HEK293 (cell line): ENCODE data around the gene PLCB3.

ENCODE experiments used
- CTCF ChIA-PET: fragments of 350-600 bp; formaldehyde crosslinking; extraction: SDS; loops from one replicate; lab custom pipeline; 2021; ENCODE audit warnings: antibody characterized with exemption; lab: Yijun Ruan, JAX
- POLR2A ChIA-PET: fragments of 300-600 bp; formaldehyde crosslinking; extraction: SDS; loops from one replicate; lab custom pipeline; 2020; ENCODE audit warnings: antibody characterized with exemption, inconsistent platforms; lab: Yijun Ruan, JAX
- H3K27ac ChIP-seq: fragments of 200-500 bp; sonication (Bioruptor generic); 2 replicates; pipeline ENCODE4 v1.5.1; 2014; ENCODE audit warnings: low read depth, low read length, control low read depth, inconsistent platforms; ENCODE audit errors: extremely low read depth
- H3K36me3 ChIP-seq, 2 experiments: fragments of 200-500 bp in 1 of 2; sonication (Bioruptor generic) in 1 of 2; 1 replicate in 1 of 2; 2 replicates in 1 of 2; pipeline ENCODE4 v1.5.1; 2014 to 2017; ENCODE audit warnings: inconsistent platforms in 2 of 2, low read length in 2 of 2; ENCODE audit not compliant: control insufficient read depth in 2 of 2, insufficient read depth in 1 of 2
- H3K4me1 ChIP-seq: fragments of 200-500 bp; sonication (Bioruptor generic); 2 replicates; pipeline ENCODE4 v1.5.1; 2014; ENCODE audit warnings: mild to moderate bottlenecking, low read length, inconsistent platforms; ENCODE audit not compliant: control insufficient read depth, insufficient read depth
- H3K4me3 ChIP-seq: 2 replicates; pipeline ENCODE4 v1.5.1; 2011; ENCODE audit warnings: low read depth, mild to moderate bottlenecking, control low read depth, low read length, moderate library complexity
- H3K9me3 ChIP-seq: fragments of 200-500 bp; sonication (Bioruptor generic); 2 replicates; pipeline ENCODE4 v1.5.1; 2014; ENCODE audit warnings: low read depth, low read length, inconsistent platforms; ENCODE audit not compliant: control insufficient read depth, insufficient read depth
- GLIS2 ChIP-seq: fragments of 450-650 bp; formaldehyde crosslinking; IDR thresholded peaks from 2 replicates; pipeline ENCODE4 v1.5.1; 2016; ENCODE audit warnings: missing biosample characterization, missing genetic modification characterization
- HIC1 ChIP-seq: fragments of 450-650 bp; formaldehyde crosslinking; IDR thresholded peaks from 2 replicates; pipeline ENCODE4 v1.5.1; 2016; ENCODE audit warnings: missing biosample characterization, missing genetic modification characterization
- IKZF3 ChIP-seq: fragments of 450-650 bp; IDR thresholded peaks from 2 replicates; pipeline ENCODE4 v1.5.0; 2018; ENCODE audit warnings: missing biosample characterization, mild to moderate bottlenecking, missing genetic modification characterization, moderate library complexity
- PRDM1 ChIP-seq: fragments of 450-650 bp; formaldehyde crosslinking; IDR thresholded peaks from 2 replicates; pipeline ENCODE4; 2016; ENCODE audit warnings: missing biosample characterization, missing genetic modification characterization
- SP2 ChIP-seq: fragments of 450-650 bp; formaldehyde crosslinking; IDR thresholded peaks from 2 replicates; pipeline ENCODE4 v1.5.1; 2016; ENCODE audit warnings: missing biosample characterization, missing genetic modification characterization
- YY2 ChIP-seq: fragments of 450-650 bp; formaldehyde crosslinking; IDR thresholded peaks from 2 replicates; pipeline ENCODE4 v1.5.1; 2016; ENCODE audit warnings: missing biosample characterization, missing genetic modification characterization
- ZNF2 ChIP-seq: fragments of 450-650 bp; formaldehyde crosslinking; IDR thresholded peaks from 2 replicates; pipeline ENCODE4 v1.5.1; 2016; ENCODE audit warnings: missing biosample characterization, missing genetic modification characterization
- ZNF311 ChIP-seq: fragments of 450-650 bp; formaldehyde crosslinking; IDR thresholded peaks from 2 replicates; pipeline ENCODE4 v1.5.1; 2017; ENCODE audit warnings: missing biosample characterization, missing genetic modification characterization, borderline replicate concordance
- ZNF529 ChIP-seq: fragments of 450-650 bp; formaldehyde crosslinking; IDR thresholded peaks from 2 replicates; pipeline ENCODE4 v1.5.1; 2017; ENCODE audit warnings: missing genetic modification characterization, missing biosample characterization; ENCODE audit not compliant: insufficient replicate concordance
- ZNF549 ChIP-seq: fragments of 450-650 bp; IDR thresholded peaks from 2 replicates; pipeline ENCODE4 v1.5.1; 2018; ENCODE audit warnings: missing biosample characterization, missing genetic modification characterization, mild to moderate bottlenecking, inconsistent platforms, moderate library complexity
- ZNF558 ChIP-seq: fragments of 450-650 bp; formaldehyde crosslinking; IDR thresholded peaks from 2 replicates; pipeline ENCODE4 v1.5.1; 2016; ENCODE audit warnings: missing biosample characterization, missing genetic modification characterization
- ZNF677 ChIP-seq: fragments of 450-650 bp; IDR thresholded peaks from 2 replicates; pipeline ENCODE4 v1.5.0; 2018; ENCODE audit warnings: missing biosample characterization, mild to moderate bottlenecking, missing genetic modification characterization, moderate library complexity
- TF ChIP-seq, protein P1 (sequence below): fragments of 450-650 bp; formaldehyde crosslinking; IDR thresholded peaks from 2 replicates; pipeline ENCODE4 v1.5.0; 2017; ENCODE audit warnings: missing biosample characterization, missing genetic modification characterization, borderline replicate concordance
- TF ChIP-seq, protein P2 (sequence below): fragments of 450-650 bp; formaldehyde crosslinking; IDR thresholded peaks from 2 replicates; pipeline ENCODE4 v1.5.1; 2017; ENCODE audit warnings: missing biosample characterization, missing genetic modification characterization
- TF ChIP-seq, protein P3 (sequence below): fragments of 450-650 bp; formaldehyde crosslinking; IDR thresholded peaks from 2 replicates; pipeline ENCODE4 v1.5.1; 2017; ENCODE audit warnings: missing biosample characterization, missing genetic modification characterization

PLCB3 gene

DNA sequence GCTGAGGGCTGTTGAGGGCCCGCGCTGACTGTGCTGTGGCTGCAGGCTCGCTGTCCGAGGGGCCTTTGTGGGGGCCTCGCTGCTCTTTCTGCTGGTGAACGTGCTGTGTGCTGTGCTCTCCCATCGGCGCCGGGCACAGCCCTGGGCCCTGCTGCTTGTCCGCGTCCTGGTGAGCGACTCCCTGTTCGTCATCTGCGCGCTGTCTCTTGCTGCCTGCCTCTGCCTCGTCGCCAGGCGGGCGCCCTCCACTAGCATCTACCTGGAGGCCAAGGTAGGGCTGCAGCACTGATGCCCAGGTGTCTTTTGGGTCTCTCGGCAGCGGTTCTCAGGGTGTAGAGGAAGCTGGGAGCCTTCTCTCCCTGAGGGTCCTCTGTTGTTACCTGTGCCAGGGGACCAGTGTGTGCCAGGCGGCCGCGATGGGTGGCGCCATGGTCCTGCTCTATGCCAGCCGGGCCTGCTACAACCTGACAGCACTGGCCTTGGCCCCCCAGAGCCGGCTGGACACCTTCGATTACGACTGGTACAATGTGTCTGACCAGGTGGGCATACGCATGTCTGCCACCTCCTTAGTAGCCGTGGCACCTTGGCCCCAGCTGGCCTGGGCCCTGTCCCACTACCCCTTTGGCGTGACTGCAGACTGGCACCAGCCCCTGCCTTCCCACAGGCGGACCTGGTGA is 36.5 kb downstream of the PLCB3 start (continued):
- no peak for TF ChIP-seq PRDM1 (tag by site-specific recombination)
- TF ChIP-seq, protein P1, sequence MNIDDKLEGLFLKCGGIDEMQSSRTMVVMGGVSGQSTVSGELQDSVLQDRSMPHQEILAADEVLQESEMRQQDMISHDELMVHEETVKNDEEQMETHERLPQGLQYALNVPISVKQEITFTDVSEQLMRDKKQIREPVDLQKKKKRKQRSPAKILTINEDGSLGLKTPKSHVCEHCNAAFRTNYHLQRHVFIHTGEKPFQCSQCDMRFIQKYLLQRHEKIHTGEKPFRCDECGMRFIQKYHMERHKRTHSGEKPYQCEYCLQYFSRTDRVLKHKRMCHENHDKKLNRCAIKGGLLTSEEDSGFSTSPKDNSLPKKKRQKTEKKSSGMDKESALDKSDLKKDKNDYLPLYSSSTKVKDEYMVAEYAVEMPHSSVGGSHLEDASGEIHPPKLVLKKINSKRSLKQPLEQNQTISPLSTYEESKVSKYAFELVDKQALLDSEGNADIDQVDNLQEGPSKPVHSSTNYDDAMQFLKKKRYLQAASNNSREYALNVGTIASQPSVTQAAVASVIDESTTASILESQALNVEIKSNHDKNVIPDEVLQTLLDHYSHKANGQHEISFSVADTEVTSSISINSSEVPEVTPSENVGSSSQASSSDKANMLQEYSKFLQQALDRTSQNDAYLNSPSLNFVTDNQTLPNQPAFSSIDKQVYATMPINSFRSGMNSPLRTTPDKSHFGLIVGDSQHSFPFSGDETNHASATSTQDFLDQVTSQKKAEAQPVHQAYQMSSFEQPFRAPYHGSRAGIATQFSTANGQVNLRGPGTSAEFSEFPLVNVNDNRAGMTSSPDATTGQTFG (tag by site-specific recombination): no peak
- no peak for TF ChIP-seq ZNF677 (tag by site-specific recombination)
- TF ChIP-seq YY2 (tag by site-specific recombination): no peak
- TF ChIP-seq SP2 (tag by site-specific recombination): no peak
- TF ChIP-seq ZNF529 (tag by site-specific recombination): no peak

DNA sequence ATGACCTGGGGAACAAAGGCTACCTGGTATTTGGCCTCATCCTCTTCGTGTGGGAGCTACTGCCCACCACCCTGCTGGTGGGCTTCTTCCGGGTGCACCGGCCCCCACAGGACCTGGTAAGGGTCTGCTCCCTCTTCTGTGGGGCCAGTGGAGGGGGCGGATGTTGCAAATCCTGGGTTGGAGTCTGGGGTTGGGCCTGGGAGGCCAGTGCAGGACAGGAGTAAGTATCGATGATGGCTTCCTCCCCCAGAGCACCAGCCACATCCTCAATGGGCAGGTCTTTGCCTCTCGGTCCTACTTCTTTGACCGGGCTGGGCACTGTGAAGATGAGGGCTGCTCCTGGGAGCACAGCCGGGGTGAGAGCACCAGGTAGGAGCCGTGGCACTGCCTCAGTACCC is 37.0 kb downstream of the PLCB3 start:
- no peak overlapping the region for H3K27ac ChIP-seq
- no peak overlapping the region for H3K4me3 ChIP-seq
- peaks cover 0 to 25% of the 10 kb centered on the region in 2 experiments; a peak in 1 of 3 replicates for H3K36me3 ChIP-seq
- no peaks in the 10 kb centered on the region for H3K9me3 ChIP-seq
- CTCF ChIA-PET: interaction anchor here (1.2 to 1.6 kb wide), 2 partner anchors 8 to 17 kb away, joined by 3 to 7 read pairs; no protein-coding TSS in a partner anchor
- H3K4me1 ChIP-seq: no peaks in the 10 kb centered on the region; the same call in 1 of the 2 replicates
- no peak for TF ChIP-seq GLIS2 (tag by site-specific recombination)
- no peak for TF ChIP-seq ZNF549 (tag by site-specific recombination)
- TF ChIP-seq, protein P2, sequence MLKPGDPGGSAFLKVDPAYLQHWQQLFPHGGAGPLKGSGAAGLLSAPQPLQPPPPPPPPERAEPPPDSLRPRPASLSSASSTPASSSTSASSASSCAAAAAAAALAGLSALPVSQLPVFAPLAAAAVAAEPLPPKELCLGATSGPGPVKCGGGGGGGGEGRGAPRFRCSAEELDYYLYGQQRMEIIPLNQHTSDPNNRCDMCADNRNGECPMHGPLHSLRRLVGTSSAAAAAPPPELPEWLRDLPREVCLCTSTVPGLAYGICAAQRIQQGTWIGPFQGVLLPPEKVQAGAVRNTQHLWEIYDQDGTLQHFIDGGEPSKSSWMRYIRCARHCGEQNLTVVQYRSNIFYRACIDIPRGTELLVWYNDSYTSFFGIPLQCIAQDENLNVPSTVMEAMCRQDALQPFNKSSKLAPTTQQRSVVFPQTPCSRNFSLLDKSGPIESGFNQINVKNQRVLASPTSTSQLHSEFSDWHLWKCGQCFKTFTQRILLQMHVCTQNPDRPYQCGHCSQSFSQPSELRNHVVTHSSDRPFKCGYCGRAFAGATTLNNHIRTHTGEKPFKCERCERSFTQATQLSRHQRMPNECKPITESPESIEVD: no peak
- no peak for TF ChIP-seq ZNF558 (tag by site-specific recombination)
- TF ChIP-seq, protein P3, sequence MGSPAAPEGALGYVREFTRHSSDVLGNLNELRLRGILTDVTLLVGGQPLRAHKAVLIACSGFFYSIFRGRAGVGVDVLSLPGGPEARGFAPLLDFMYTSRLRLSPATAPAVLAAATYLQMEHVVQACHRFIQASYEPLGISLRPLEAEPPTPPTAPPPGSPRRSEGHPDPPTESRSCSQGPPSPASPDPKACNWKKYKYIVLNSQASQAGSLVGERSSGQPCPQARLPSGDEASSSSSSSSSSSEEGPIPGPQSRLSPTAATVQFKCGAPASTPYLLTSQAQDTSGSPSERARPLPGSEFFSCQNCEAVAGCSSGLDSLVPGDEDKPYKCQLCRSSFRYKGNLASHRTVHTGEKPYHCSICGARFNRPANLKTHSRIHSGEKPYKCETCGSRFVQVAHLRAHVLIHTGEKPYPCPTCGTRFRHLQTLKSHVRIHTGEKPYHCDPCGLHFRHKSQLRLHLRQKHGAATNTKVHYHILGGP (tag by site-specific recombination): no peak
- TF ChIP-seq IKZF3 (tag by site-specific recombination): no peak
- POLR2A ChIA-PET: interaction anchor here (0.6 kb wide), 1 partner anchor 17 kb away, joined by 3 read pairs; no protein-coding TSS in a partner anchor

- POLR2A ChIA-PET: interaction anchor here (0.6 to 1.0 kb wide), 3 partner anchors 14 to 85 kb away, joined by 3 read pairs; no protein-coding TSS in a partner anchor
- no peaks in the 10 kb centered on the region; the same call in 1 of the 2 replicates for H3K4me1 ChIP-seq
- peak; percentile 12; the same call in 1 of the 2 replicates for TF ChIP-seq HIC1 (tag by site-specific recombination)
- no peak for TF ChIP-seq ZNF311 (tag by site-specific recombination)
- no peak for TF ChIP-seq ZNF2 (tag by site-specific recombination)
- no peak overlapping the region for H3K4me3 ChIP-seq
- CTCF ChIA-PET: interaction anchor here (0.6 to 1.7 kb wide), 6 partner anchors 8 to 66 kb away, joined by 3 to 11 read pairs (median 6); no protein-coding TSS in a partner anchor
- H3K27ac ChIP-seq: no peak overlapping the region
- no peaks in the 10 kb centered on the region for H3K9me3 ChIP-seq
- peaks cover 0 to 24% of the 10 kb centered on the region in 2 experiments; a peak in 1 of 3 replicates for H3K36me3 ChIP-seq
Measured at GRCh38 chr11:64289002-64289564, 37.8 kb downstream of the PLCB3 start.
